Heart left ventricle (tissue), 16 donors: ENCODE results near the gene CDA. TPM values are rescaled to one million over a fixed set of nuclear protein-coding genes. Genes with fewer than 3 reads are reported as not detected.
"Not testable (repeated sequence)": the region's sequence is repeated elsewhere in the genome, so short reads cannot be mapped to it uniquely, and the experiment has no call there.

Experiments used
- ATAC-seq, 4 donors: fragments of 200-7000 bp; cut with Tn5 transposase; one replicate each; pipeline ENCODE4 v1.9.1; 2020 to 2022; ENCODE audit warnings: moderate library complexity in 4 of 4, mild to moderate bottlenecking in 3 of 4, moderate number of reproducible peaks in 1 of 4
- DNase-seq, 5 donors: peaks; one replicate each; pipeline ENCODE4 v3.0.0-alpha.2; 2020
- H3K27ac ChIP-seq, 12 donors: fragments of 200-600 bp; sonication (generic) in 4 of 12; one replicate each; pipeline versions ENCODE4 v1.5.0 to v1.8.0; 2016 to 2022; ENCODE audit warnings: mild to moderate bottlenecking in 2 of 12
- H3K27me3 ChIP-seq, 9 donors: fragments of 200-600 bp; sonication (generic) in 2 of 9; one replicate each; pipeline versions ENCODE4 v1.5.1 to v1.8.0; 2016 to 2022; ENCODE audit warnings: mild to moderate bottlenecking in 3 of 9
- H3K36me3 ChIP-seq, 9 donors: fragments of 200-600 bp; sonication (generic) in 2 of 9; one replicate each; pipeline versions ENCODE4 v1.5.0 to v1.8.0; 2018 to 2022; ENCODE audit warnings: mild to moderate bottlenecking in 2 of 9
- H3K4me1 ChIP-seq, 12 donors: fragments of 200-600 bp; sonication (generic) in 4 of 12; one replicate each; pipeline versions ENCODE4 v1.5.0 to v1.8.0; 2016 to 2022; ENCODE audit warnings: mild to moderate bottlenecking in 3 of 12
- H3K4me3 ChIP-seq, 12 donors: fragments of 200-600 bp; sonication (generic) in 4 of 12; one replicate each; pipeline versions ENCODE4 v1.5.0 to v1.8.0; 2017 to 2022; ENCODE audit warnings: mild to moderate bottlenecking in 9 of 12, moderate library complexity in 4 of 12
- H3K9me3 ChIP-seq, 12 donors: fragments of 200-600 bp; sonication (generic) in 4 of 12; one replicate each; pipeline versions ENCODE4 v1.5.0 to v1.8.0; 2016 to 2022; ENCODE audit warnings: mild to moderate bottlenecking in 1 of 12
- POLR2A ChIP-seq, 2 donors: fragments of 450-650 bp; IDR thresholded peaks; one replicate each; pipeline ENCODE4 v1.6.1; 2017; ENCODE audit warnings: antibody characterized with exemption in 2 of 2, mild to moderate bottlenecking in 2 of 2, moderate library complexity in 2 of 2
- WGBS, 4 donors: extraction: QIAGEN DNeasy Blood & Tissue Kit in 2 of 4; methylation state at CpG; one replicate each; pipeline versions ENCODE4 v1.1.5 to v1.1.7; 2013 to 2018; 5-methylcytosine and 5-hydroxymethylcytosine counted together
- intact Hi-C, 10 donors: fragments of 100-400 bp; cut with DNase I; formaldehyde crosslinking; loops; one replicate each; pipeline versions ENCODE4 v1.11.1 to v1.14.2; 2022
- polyA plus RNA-seq, 2 donors: library from polyadenylated mRNA; stranded (reverse); fragments of 200-250 nt; gene quantifications; one replicate each; pipeline ENCODE4 v1.2.3, GENCODE V29; 2013
- total RNA-seq, 9 donors: library from RNA; depleted of rRNA in 2 of 9; stranded (reverse); fragments of >200 nt in 2 of 9; fragmentation: NEBNext Ultra II Directional in 3 of 9; extraction: Animal tissue kit (Norgen Biotek cat#: 25700) in 3 of 9; gene quantifications; one replicate each; pipeline versions ENCODE4 v1.1.0 to v1.2.4, GENCODE V29; 2016 to 2023
- TF ChIP-seq, protein P1 (sequence below), 12 donors: fragments of 200-600 bp; sonication (generic) in 4 of 12; IDR thresholded peaks; one replicate each; pipeline versions ENCODE4 v1.5.0 to v1.8.0; 2018 to 2022; ENCODE audit warnings: antibody characterized with exemption in 12 of 12, mild to moderate bottlenecking in 5 of 12
- donor health status: ischemic (EF 13 %, LVEDD 7.1; RV severe dilation, severe dysfunction).
- donor health status: healthy with polysubstance abuse.
- donor health status: DM: no; HTN: yes; CAD: no.
- donor health status: DM: no; HTN: no; CAD: no.
- donor health status: ischemic (EF 25% LVEDD 6.9; RV normal size, moderate dysfunction).
- donor health status: ischemic (EF 25% LVEDD 5.7; RV mildly dilated, moderate dysfunction).
- donor health status: healthy.
- donor health status: DM: yes; HTN: yes; CAD: no.
- donor health status: ischemic (EF 35%, LVEDD 5.7; RV mildly dilated, moderate dysfunction).
- donor health status: nonischemic (EF 11% LVEDD 7.7; RV severe dilation, severe dysfunction).
- donor health status: DM: yes; HTN: yes; CAD: no.
- donor health status: PGD.
- donor health status: ischemic (EF 29% LVEDD 5.4; RV normal size, mild dysfunction).
- donor health status: nonischemic (EF 23%, LVEDD 6.1; RV moderate dilation, normal function).

Gene CDA
- total and polyA plus RNA-seq, 11 donors: 0.63 to 7.6 (median 2.9) TPM

DNA sequence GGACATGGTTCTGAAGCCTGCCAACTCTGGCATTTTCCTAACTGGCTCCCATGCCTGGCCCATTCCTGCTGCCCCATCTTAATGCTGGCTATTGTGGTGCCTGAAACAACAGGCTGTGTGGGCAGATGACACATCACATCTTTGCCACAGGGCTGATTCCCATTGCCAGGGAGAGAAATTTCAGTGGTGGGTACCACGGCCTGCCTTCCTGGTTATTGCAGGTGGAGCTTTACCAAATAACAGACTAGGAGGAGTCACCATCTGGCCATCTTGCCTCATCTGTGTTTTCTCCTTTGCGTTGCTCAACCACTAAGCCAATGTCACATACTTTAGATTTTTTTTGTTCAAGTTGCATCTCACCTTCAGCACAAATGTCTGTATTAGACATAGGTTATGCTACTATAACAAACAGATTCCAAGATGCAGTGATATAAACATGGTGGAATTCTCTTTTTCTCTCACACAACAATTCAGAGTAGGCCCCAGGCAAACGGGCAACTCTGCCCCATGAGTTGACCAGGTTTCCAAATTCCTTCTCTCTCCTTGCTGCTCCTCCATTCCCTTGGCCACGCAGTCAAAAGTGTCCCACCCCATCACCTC is 14.1 kb downstream of the CDA start:
- DNase-seq (no peak), ATAC-seq (no peak)
- H3K27me3 ChIP-seq: no peaks in the 10 kb centered on the region
- H3K9me3 ChIP-seq: no peaks in the 10 kb centered on the region
- no peaks in the 10 kb centered on the region for H3K36me3 ChIP-seq
- peaks cover 0 to 28% (median 0%) of the 10 kb centered on the region in 12 donors for H3K4me1 ChIP-seq
- no peak overlapping the region for H3K4me3 ChIP-seq
- TF ChIP-seq POLR2A (IDR thresholded peaks at IDR 0.05): no peak
- TF ChIP-seq, protein P1, sequence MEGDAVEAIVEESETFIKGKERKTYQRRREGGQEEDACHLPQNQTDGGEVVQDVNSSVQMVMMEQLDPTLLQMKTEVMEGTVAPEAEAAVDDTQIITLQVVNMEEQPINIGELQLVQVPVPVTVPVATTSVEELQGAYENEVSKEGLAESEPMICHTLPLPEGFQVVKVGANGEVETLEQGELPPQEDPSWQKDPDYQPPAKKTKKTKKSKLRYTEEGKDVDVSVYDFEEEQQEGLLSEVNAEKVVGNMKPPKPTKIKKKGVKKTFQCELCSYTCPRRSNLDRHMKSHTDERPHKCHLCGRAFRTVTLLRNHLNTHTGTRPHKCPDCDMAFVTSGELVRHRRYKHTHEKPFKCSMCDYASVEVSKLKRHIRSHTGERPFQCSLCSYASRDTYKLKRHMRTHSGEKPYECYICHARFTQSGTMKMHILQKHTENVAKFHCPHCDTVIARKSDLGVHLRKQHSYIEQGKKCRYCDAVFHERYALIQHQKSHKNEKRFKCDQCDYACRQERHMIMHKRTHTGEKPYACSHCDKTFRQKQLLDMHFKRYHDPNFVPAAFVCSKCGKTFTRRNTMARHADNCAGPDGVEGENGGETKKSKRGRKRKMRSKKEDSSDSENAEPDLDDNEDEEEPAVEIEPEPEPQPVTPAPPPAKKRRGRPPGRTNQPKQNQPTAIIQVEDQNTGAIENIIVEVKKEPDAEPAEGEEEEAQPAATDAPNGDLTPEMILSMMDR (IDR thresholded peaks at IDR 0.05): no peak
- 92 to 94% (median 92%) methylated on average over 4 of the region's 4 CpGs for WGBS, 4 donors
- intact Hi-C loops: no loop called here
- H3K27ac ChIP-seq: peak overlapping the region in 1 of 12 donors; percentile 2

DNA sequence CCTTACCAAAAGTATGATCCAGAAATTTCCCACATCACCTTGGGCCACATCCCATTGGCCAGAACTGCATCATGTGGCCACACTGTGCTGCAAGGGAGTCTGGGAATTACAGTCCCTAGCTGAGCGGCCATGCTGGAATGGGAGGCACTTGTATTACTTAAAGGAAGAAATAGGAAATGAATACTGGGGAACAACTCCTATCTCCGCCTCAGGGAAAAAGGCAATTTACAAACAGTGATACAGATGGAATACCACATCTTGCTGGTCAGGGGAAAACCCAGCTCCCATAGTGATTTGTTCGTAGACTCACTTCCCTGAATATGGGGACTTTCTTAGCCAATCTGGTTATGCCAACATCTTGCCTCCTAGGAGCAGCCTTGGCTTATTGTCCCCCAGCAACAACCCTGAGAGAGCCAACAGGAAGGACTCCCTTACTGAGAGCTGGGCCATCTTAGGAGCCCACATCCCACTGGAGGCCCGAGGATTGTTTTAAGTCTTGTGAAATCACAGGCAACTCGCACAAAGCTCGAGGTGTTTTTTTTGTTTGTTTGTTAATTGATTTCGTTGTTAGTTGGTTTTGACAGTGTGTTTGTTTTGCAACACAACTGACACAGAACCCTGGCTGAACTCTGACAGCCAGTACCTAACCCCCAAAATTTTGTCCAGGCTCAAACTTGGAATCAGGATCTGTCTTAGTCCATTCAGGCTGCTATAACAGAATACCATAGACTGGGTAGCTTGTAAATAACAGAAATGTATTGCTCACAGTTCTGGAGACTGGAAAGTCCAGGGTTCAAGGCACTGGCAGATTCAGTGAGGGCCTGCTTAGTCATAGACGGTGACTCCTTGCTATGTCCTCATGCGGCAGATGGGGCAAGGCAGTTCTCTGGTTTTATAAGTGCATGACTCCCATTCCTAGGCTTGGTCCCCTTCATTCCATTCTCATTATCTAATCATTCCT is 14.9 kb downstream of the CDA start:
- no peaks in the 10 kb centered on the region for H3K9me3 ChIP-seq
- TF ChIP-seq POLR2A (IDR thresholded peaks at IDR 0.05): no peak
- TF ChIP-seq, protein P1 (IDR thresholded peaks at IDR 0.05): no peak
- ATAC-seq (no peak), DNase-seq (no peak)
- peaks cover 0 to 21% (median 0%) of the 10 kb centered on the region in 12 donors for H3K4me1 ChIP-seq
- no peak overlapping the region for H3K4me3 ChIP-seq
- 89 to 94% (median 93%) methylated on average over 9 of the region's 9 CpGs for WGBS, 4 donors
- no peaks in the 10 kb centered on the region for H3K36me3 ChIP-seq
- H3K27me3 ChIP-seq: no peaks in the 10 kb centered on the region
- intact Hi-C loops: no loop called here
- H3K27ac ChIP-seq: peak overlapping the region in 1 of 12 donors; percentile 2

DNA sequence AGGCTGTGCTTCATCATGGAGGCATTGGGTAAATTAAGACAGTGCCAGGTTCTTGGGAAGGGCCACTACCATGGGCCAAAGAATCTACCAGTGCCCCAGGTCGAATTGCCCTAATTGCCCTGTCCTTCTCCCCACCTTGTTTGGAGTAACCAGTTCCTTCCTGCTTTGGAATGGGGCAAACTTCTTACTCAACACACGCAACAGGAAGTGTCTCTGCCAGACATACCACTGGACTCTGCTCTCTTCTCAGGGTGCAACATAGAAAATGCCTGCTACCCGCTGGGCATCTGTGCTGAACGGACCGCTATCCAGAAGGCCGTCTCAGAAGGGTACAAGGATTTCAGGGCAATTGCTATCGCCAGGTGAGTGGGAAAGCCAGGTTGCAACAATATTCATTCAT is 15.8 kb downstream of the CDA start:
- DNase-seq (no peak), ATAC-seq (no peak)
- intact Hi-C loops: no loop called here
- WGBS, 4 donors: 86 to 90% (median 89%) methylated on average over 7 of the region's 7 CpGs
- Histone ChIP-seq H3K27me3 (no peaks in the 10 kb centered on the region), H3K27ac (peak overlapping the region in 1 of 12 donors; percentile 33), H3K4me3 (no peak overlapping the region), H3K9me3 (no peaks in the 10 kb centered on the region), H3K36me3 (no peaks in the 10 kb centered on the region), H3K4me1 (peaks cover 0 to 21% (median 0%) of the 10 kb centered on the region in 12 donors)
- TF ChIP-seq POLR2A (IDR thresholded peaks at IDR 0.05): no peak
- TF ChIP-seq, protein P1 (IDR thresholded peaks at IDR 0.05): no peak

DNA sequence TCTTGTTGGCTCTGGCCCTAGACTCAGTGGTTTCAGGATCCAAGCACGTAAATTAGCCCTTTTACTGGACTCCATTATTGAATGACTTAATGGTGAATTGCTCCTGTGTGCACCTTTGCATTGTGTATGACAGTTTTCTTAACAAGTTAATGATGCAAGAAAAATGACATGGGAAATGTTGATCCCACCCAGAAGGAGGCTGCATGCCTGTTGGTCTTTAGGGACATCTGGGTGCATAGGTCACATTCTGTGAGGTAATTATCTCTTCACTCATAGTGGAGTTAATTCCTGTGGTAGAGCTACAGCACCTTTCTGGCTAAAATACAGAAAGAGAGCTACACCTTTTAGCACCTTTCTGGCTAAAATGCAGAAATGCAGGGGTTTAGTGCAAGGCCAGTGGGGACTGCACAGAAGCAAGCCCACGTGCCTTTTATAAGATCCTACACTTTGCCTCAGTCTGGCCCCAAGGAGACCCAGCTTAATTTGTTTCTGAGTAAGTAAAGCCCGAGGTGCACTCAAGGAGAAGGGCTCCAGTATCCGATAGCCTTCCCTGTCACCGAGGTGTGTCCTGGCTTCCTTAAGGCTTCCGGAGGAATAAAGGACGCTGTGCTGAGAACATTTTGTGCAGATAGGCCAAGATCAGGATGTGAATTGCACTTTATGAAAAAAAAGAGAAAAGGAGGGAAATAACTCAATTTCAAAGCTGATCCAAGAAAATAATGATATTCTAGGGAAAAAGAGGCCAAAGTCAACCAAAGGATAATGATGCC is 18.1 kb downstream of the CDA start:
- DNase-seq, H3K36me3 ChIP-seq, H3K27me3 ChIP-seq, H3K4me3 ChIP-seq, H3K9me3 ChIP-seq, intact Hi-C loops: not testable (repeated sequence)
- peak in 3 of 4 donors; percentile 58 to 81 (median 72) for ATAC-seq
- Histone ChIP-seq H3K4me1 (peaks cover 0 to 21% (median 0%) of the 10 kb centered on the region in 12 donors), H3K27ac (peak overlapping the region in 8 of 12 donors; percentile 17 to 73 (median 52))
- WGBS, 4 donors: 59 to 77% (median 73%) methylated on average over 6 to 7 of the region's 7 CpGs
